Activated naive CD8-positive, alpha-beta T cell treated with anti-CD3 and anti-CD28 coated beads, Interleukin-2, amount 10 ng/mL, durations not matched to agents 7 days and 5 days (primary cell): ENCODE data around the gene TPPP2. TPM values are rescaled to one million over a fixed set of nuclear protein-coding genes. Genes with fewer than 3 reads are reported as not detected.
"Not testable (repeated sequence)": the region's sequence is repeated elsewhere in the genome, so short reads cannot be mapped to it uniquely, and the experiment has no call there.

Source experiments
- ATAC-seq: fragments of 150-1000 bp; cut with Tn5 transposase; one replicate; pipeline ENCODE4 v1.10.0; 2021; ENCODE audit warnings: low read depth, moderate library complexity
- POLR2A ChIA-PET: fragments of 350-600 bp; sonication (Branson Sonifier 250); formaldehyde crosslinking; loops from one replicate; lab custom pipeline; 2021; ENCODE audit warnings: antibody characterized with exemption; lab: Charles Lee
- DNase-seq: peaks from one replicate; pipeline ENCODE4 v3.0.0; 2021
- H3K27ac Mint-ChIP-seq: one replicate; pipeline ENCODE4 v1.8.0; 2022; ENCODE audit warnings: mild to moderate bottlenecking, mixed read lengths
- H3K27me3 Mint-ChIP-seq: one replicate; pipeline ENCODE4 v1.8.0; 2022; ENCODE audit warnings: mild to moderate bottlenecking, moderate library complexity, mixed read lengths
- H3K36me3 Mint-ChIP-seq: one replicate; pipeline ENCODE4 v1.8.0; 2021; ENCODE audit warnings: mild to moderate bottlenecking, mixed read lengths
- H3K4me1 Mint-ChIP-seq: one replicate; pipeline ENCODE4 v1.8.0; 2021; ENCODE audit warnings: mixed read lengths
- H3K4me3 Mint-ChIP-seq: one replicate; pipeline ENCODE4 v1.8.0; 2022; ENCODE audit warnings: mild to moderate bottlenecking, moderate library complexity, mixed read lengths
- H3K9me3 Mint-ChIP-seq: one replicate; pipeline ENCODE4 v1.8.0; 2021; ENCODE audit warnings: mixed read lengths
- total RNA-seq, 2 experiments: library from RNA; stranded (reverse); gene quantifications; one replicate each; pipeline ENCODE4 v1.2.3, GENCODE V29; 2021

Gene TPPP2
- total RNA-seq, 2 experiments from 2014 or later, result not detected

GRCh38 chr14:20999591-20999990 lies 30.4 kb upstream of the TPPP2 start:
- H3K9me3 Mint-ChIP-seq, result no peaks in the 10 kb centered on the region
- no peak overlapping the region for H3K4me3 Mint-ChIP-seq
- H3K4me1 Mint-ChIP-seq, result peaks cover 11% of the 10 kb centered on the region
- POLR2A ChIA-PET, result no interaction called here
- ATAC-seq, result no peak
- H3K27me3 Mint-ChIP-seq, result peaks cover 1% of the 10 kb centered on the region
- peaks cover 20% of the 10 kb centered on the region for H3K36me3 Mint-ChIP-seq
- no peak overlapping the region for H3K27ac Mint-ChIP-seq
- no peak for DNase-seq

GRCh38 chr14:21001218-21001617 lies 28.8 kb upstream of the TPPP2 start:
- Mint-ChIP-seq H3K27me3 (peaks cover 2% of the 10 kb centered on the region), H3K4me1 (peaks cover 8% of the 10 kb centered on the region), H3K27ac (no peak overlapping the region), H3K4me3 (no peak overlapping the region), H3K36me3 (peaks cover 6% of the 10 kb centered on the region), H3K9me3 (no peaks in the 10 kb centered on the region)
- ATAC-seq (no peak), DNase-seq (no peak)
- POLR2A ChIA-PET, result no interaction called here

GRCh38 chr14:21003788-21004346 lies 26.1 kb upstream of the TPPP2 start:
- no peak overlapping the region for H3K27ac Mint-ChIP-seq
- H3K36me3 Mint-ChIP-seq, result no peaks in the 10 kb centered on the region
- no peaks in the 10 kb centered on the region for H3K4me1 Mint-ChIP-seq
- ATAC-seq (no peak), DNase-seq (no peak)
- no peak overlapping the region for H3K4me3 Mint-ChIP-seq
- POLR2A ChIA-PET, result no interaction called here
- no peaks in the 10 kb centered on the region for H3K9me3 Mint-ChIP-seq
- H3K27me3 Mint-ChIP-seq, result peaks cover 6% of the 10 kb centered on the region

- ATAC-seq, DNase-seq, H3K9me3 Mint-ChIP-seq, H3K4me3 Mint-ChIP-seq, H3K4me1 Mint-ChIP-seq, H3K36me3 Mint-ChIP-seq, POLR2A ChIA-PET, H3K27ac Mint-ChIP-seq: not testable (repeated sequence)
- H3K27me3 Mint-ChIP-seq, result peaks cover 19% of the 10 kb centered on the region
These were observed 20.3 kb upstream of the TPPP2 start for GRCh38 chr14:21009721-21010120.

- Mint-ChIP-seq H3K9me3 (no peaks in the 10 kb centered on the region), H3K27ac (no peak overlapping the region), H3K4me3 (no peak overlapping the region), H3K36me3 (no peaks in the 10 kb centered on the region), H3K4me1 (no peaks in the 10 kb centered on the region), H3K27me3 (peaks cover 19% of the 10 kb centered on the region)
- POLR2A ChIA-PET, result interaction anchor here (0.6 kb wide), 1 partner anchor 98 kb away, joined by 3 read pairs; no protein-coding TSS in a partner anchor
- ATAC-seq (no peak), DNase-seq (no peak)
These were observed 18.9 kb upstream of the TPPP2 start for GRCh38 chr14:21011136-21011535.

- DNase-seq, result peak; percentile 69
- Mint-ChIP-seq H3K27me3 (peaks cover 15% of the 10 kb centered on the region), H3K27ac (no peak overlapping the region), H3K9me3 (no peaks in the 10 kb centered on the region), H3K36me3 (no peaks in the 10 kb centered on the region), H3K4me3 (no peak overlapping the region), H3K4me1 (no peaks in the 10 kb centered on the region)
- ATAC-seq, result peak; percentile 52
- POLR2A ChIA-PET, result interaction anchor here (1.1 to 2.0 kb wide), 4 partner anchors 54 to 90 kb away, joined by 3 to 6 read pairs (median 3); no protein-coding TSS in a partner anchor
These were observed 15.2 kb upstream of the TPPP2 start for GRCh38 chr14:21014761-21015190.

- Mint-ChIP-seq H3K4me1 (no peaks in the 10 kb centered on the region), H3K9me3 (no peaks in the 10 kb centered on the region), H3K27ac (no peak overlapping the region), H3K27me3 (peaks cover 13% of the 10 kb centered on the region), H3K36me3 (no peaks in the 10 kb centered on the region), H3K4me3 (no peak overlapping the region)
- DNase-seq, result no peak
- ATAC-seq, result no peak
- POLR2A ChIA-PET, result interaction anchor here (1.1 to 2.0 kb wide), 4 partner anchors 53 to 89 kb away, joined by 3 to 6 read pairs (median 3); no protein-coding TSS in a partner anchor
These were observed 14.7 kb upstream of the TPPP2 start for GRCh38 chr14:21015312-21015711.

GRCh38 chr14:21016413-21017190 lies 13.4 kb upstream of the TPPP2 start:
- POLR2A ChIA-PET, result interaction anchor here (2.0 kb wide), 1 partner anchor 88 kb away, joined by 6 read pairs; no protein-coding TSS in a partner anchor
- H3K27ac Mint-ChIP-seq, result no peak overlapping the region
- H3K27me3 Mint-ChIP-seq, result peaks cover 10% of the 10 kb centered on the region
- no peak for DNase-seq
- H3K4me3 Mint-ChIP-seq, result no peak overlapping the region
- no peak for ATAC-seq
- no peaks in the 10 kb centered on the region for H3K4me1 Mint-ChIP-seq
- H3K36me3 Mint-ChIP-seq, result no peaks in the 10 kb centered on the region
- H3K9me3 Mint-ChIP-seq, result no peaks in the 10 kb centered on the region

- no peaks in the 10 kb centered on the region for H3K4me1 Mint-ChIP-seq
- no peaks in the 10 kb centered on the region for H3K36me3 Mint-ChIP-seq
- DNase-seq (no peak), ATAC-seq (no peak)
- H3K9me3 Mint-ChIP-seq, result no peaks in the 10 kb centered on the region
- H3K4me3 Mint-ChIP-seq, result no peak overlapping the region
- no peak overlapping the region for H3K27ac Mint-ChIP-seq
- H3K27me3 Mint-ChIP-seq, result peaks cover 14% of the 10 kb centered on the region
- POLR2A ChIA-PET, result no interaction called here
These were observed 12.3 kb upstream of the TPPP2 start for GRCh38 chr14:21017528-21018245.

GRCh38 chr14:21018286-21018685 lies 11.7 kb upstream of the TPPP2 start:
- no peak overlapping the region for H3K27ac Mint-ChIP-seq
- H3K9me3 Mint-ChIP-seq, result no peaks in the 10 kb centered on the region
- DNase-seq (no peak), ATAC-seq (no peak)
- POLR2A ChIA-PET, result no interaction called here
- H3K27me3 Mint-ChIP-seq, result peaks cover 12% of the 10 kb centered on the region
- H3K4me3 Mint-ChIP-seq, result no peak overlapping the region
- H3K4me1 Mint-ChIP-seq, result peaks cover 1% of the 10 kb centered on the region
- H3K36me3 Mint-ChIP-seq, result no peaks in the 10 kb centered on the region

- no peaks in the 10 kb centered on the region for H3K36me3 Mint-ChIP-seq
- POLR2A ChIA-PET, result no interaction called here
These were observed 11.2 kb upstream of the TPPP2 start for GRCh38 chr14:21018781-21019180.

GRCh38 chr14:21019366-21019765 lies 10.7 kb upstream of the TPPP2 start:
- POLR2A ChIA-PET, result no interaction called here
- DNase-seq (no peak), ATAC-seq (no peak)
- Mint-ChIP-seq H3K4me3 (no peak overlapping the region), H3K27me3 (peaks cover 18% of the 10 kb centered on the region), H3K9me3 (no peaks in the 10 kb centered on the region), H3K36me3 (no peaks in the 10 kb centered on the region), H3K27ac (no peak overlapping the region), H3K4me1 (peaks cover 8% of the 10 kb centered on the region)

More at GRCh38 chr14:21018781-21019180, 11.2 kb upstream of the TPPP2 start:
- Mint-ChIP-seq H3K4me1 (peaks cover 2% of the 10 kb centered on the region), H3K27ac (no peak overlapping the region), H3K9me3 (no peaks in the 10 kb centered on the region), H3K4me3 (no peak overlapping the region), H3K27me3 (peaks cover 16% of the 10 kb centered on the region)
- DNase-seq, result no peak
- ATAC-seq, result no peak

GRCh38 chr14:21020977-21021545 lies 9.0 kb upstream of the TPPP2 start:
- POLR2A ChIA-PET, result interaction anchor here (1.0 kb wide), 1 partner anchor 50 kb away, joined by 4 read pairs; the partner anchor contains the start of gene ARHGEF40
- peaks cover 22% of the 10 kb centered on the region for H3K27me3 Mint-ChIP-seq
- H3K9me3 Mint-ChIP-seq, result no peaks in the 10 kb centered on the region
- DNase-seq, result no peak
- no peak overlapping the region for H3K4me3 Mint-ChIP-seq
- H3K36me3 Mint-ChIP-seq, result no peaks in the 10 kb centered on the region
- H3K4me1 Mint-ChIP-seq, result peaks cover 10% of the 10 kb centered on the region
- ATAC-seq, result no peak
- H3K27ac Mint-ChIP-seq, result no peak overlapping the region
